HCT116 (cell line): Measurements from ENCODE around the gene CAB39. TPM values are rescaled to one million over a fixed set of nuclear protein-coding genes. Genes with fewer than 3 reads are reported as not detected.

Experiments
- ATAC-seq: fragments of 200-7000 bp; cut with Tn5 transposase; 2 replicates; pipeline ENCODE4 v1.9.1; 2020; ENCODE audit warnings: mild to moderate bottlenecking, moderate library complexity
- BruUV-seq: library from RNA; stranded (reverse); fragments of 400-500 nt; replicated peaks from 2 replicates; lab custom pipeline; 2021; lab: Mats Ljungman, UMichigan
- CTCF ChIA-PET: fragments of 300-600 bp; sonication (Branson Sonifier 250); formaldehyde crosslinking; loops from one replicate; lab custom pipeline; 2021; ENCODE audit warnings: antibody characterized with exemption; lab: Charles Lee
- POLR2A ChIA-PET: fragments of 300-600, 350-600 bp; sonication (Branson Sonifier 250); formaldehyde crosslinking; loops from one replicate; lab custom pipeline; 2021; ENCODE audit warnings: antibody characterized with exemption; lab: Charles Lee
- RAD21 ChIA-PET, 2 experiments: fragments of 300-600 bp; sonication (Branson Sonifier 250); formaldehyde crosslinking; loops; one replicate each; lab custom pipeline; 2023; ENCODE audit warnings: low total read pairs in 2 of 2; ENCODE audit not compliant: uncharacterized antibody in 2 of 2, unreplicated experiment in 2 of 2, low non-redundant PET in 1 of 2; lab: Charles Lee
- DNase-seq: peaks from one replicate; pipeline ENCODE4 v3.0.0-alpha.2; 2010; ENCODE audit warnings: low read depth, low spot score
- H2AFZ ChIP-seq: fragments of 200-600 bp; shearing (Covaris generic), sonication (generic); 2 replicates; pipeline ENCODE4 v1.6.1; 2017; ENCODE audit warnings: low read depth, mixed run types, mixed read lengths, antibody characterized with exemption, low read length; ENCODE audit not compliant: poor library complexity, severe bottlenecking
- H3K27ac ChIP-seq: 2 replicates; pipeline ENCODE4 v1.5.1; 2012; ENCODE audit warnings: low read depth, low read length
- H3K27me3 ChIP-seq: fragments of 200-600 bp; sonication (generic); 2 replicates; pipeline ENCODE4 v1.6.1; 2016; ENCODE audit warnings: mixed run types, low read length, mixed read lengths; ENCODE audit not compliant: insufficient read depth
- H3K36me3 ChIP-seq, 2 experiments: fragments of 200-500 bp in 1 of 2; fragments of 200-600 bp in 1 of 2; sonication (Bioruptor generic) in 1 of 2; sonication (generic) in 1 of 2; 2 replicates each; pipeline versions ENCODE4 v1.5.1 to v1.6.1; 2014 to 2016; ENCODE audit warnings: low read length in 2 of 2, inconsistent platforms in 1 of 2, mixed read lengths in 1 of 2, mixed run types in 1 of 2; ENCODE audit not compliant: insufficient read depth in 2 of 2, control insufficient read depth in 1 of 2
- H3K4me1 ChIP-seq, 2 experiments: fragments of 200-600 bp in 1 of 2; sonication (generic) in 1 of 2; 2 replicates each; pipeline versions ENCODE4 v1.5.1 to v1.6.1; 2012 to 2017; ENCODE audit warnings: low read length in 2 of 2, inconsistent platforms in 1 of 2, mild to moderate bottlenecking in 1 of 2, mixed read lengths in 1 of 2, mixed run types in 1 of 2, moderate library complexity in 1 of 2; ENCODE audit not compliant: insufficient read depth in 2 of 2, control insufficient read depth in 1 of 2
- H3K4me2 ChIP-seq: fragments of 200-600 bp; sonication (generic); 2 replicates; pipeline ENCODE4 v1.6.1; 2017; ENCODE audit warnings: mixed run types, low read length, mixed read lengths
- H3K4me3 ChIP-seq, 2 experiments: fragments of 200-600 bp in 1 of 2; sonication (generic) in 1 of 2; replicated peaks in 1 of 2; 2 replicates each; pipeline ENCODE4 v1.5.1; 2011 to 2016; ENCODE audit warnings: low read length in 2 of 2, control low read depth in 1 of 2, low read depth in 1 of 2, mild to moderate bottlenecking in 1 of 2, mixed read lengths in 1 of 2, mixed run types in 1 of 2
- H3K79me2 ChIP-seq: fragments of 200-600 bp; sonication (generic); 2 replicates; pipeline ENCODE4 v1.6.1; 2017; ENCODE audit warnings: mild to moderate bottlenecking, mixed run types, low read length, moderate library complexity, mixed read lengths; ENCODE audit not compliant: insufficient read depth
- H3K9ac ChIP-seq: fragments of 200-600 bp; sonication (generic); 2 replicates; pipeline ENCODE4 v1.6.1; 2016; ENCODE audit warnings: low read length, mixed read lengths
- H3K9me2 ChIP-seq: fragments of 200-600 bp; sonication (generic), shearing (Covaris generic); 2 replicates; pipeline ENCODE4 v1.6.1; 2017; ENCODE audit warnings: mixed run types, mild to moderate bottlenecking, moderate library complexity; ENCODE audit not compliant: insufficient read depth
- H3K9me3 ChIP-seq, 2 experiments: fragments of 200-500 bp in 1 of 2; fragments of 200-600 bp in 1 of 2; sonication (Bioruptor generic) in 1 of 2; sonication (generic) in 1 of 2; 2 replicates each; pipeline ENCODE4 v1.6.1; 2014 to 2017; ENCODE audit warnings: low read length in 2 of 2, mixed read lengths in 2 of 2, inconsistent platforms in 1 of 2, low read depth in 1 of 2, mild to moderate bottlenecking in 1 of 2, mixed run types in 1 of 2, moderate library complexity in 1 of 2; ENCODE audit not compliant: control insufficient read depth in 1 of 2, insufficient read depth in 1 of 2
- H4K20me1 ChIP-seq: fragments of 200-600 bp; sonication (generic), shearing (Covaris generic); 2 replicates; pipeline ENCODE4 v1.6.1; 2017; ENCODE audit warnings: mixed run types, mild to moderate bottlenecking, moderate library complexity; ENCODE audit not compliant: insufficient read depth
- CBX3 ChIP-seq: IDR thresholded peaks from 2 replicates; pipeline ENCODE4 v1.6.1; 2012; ENCODE audit warnings: low read depth
- CTCF ChIP-seq, 3 experiments: fragments of 200-600 bp in 1 of 3; sonication (generic) in 1 of 3; IDR thresholded peaks in 2 of 3; conservative IDR thresholded peaks in 1 of 3; 2 replicates each; pipeline ENCODE4 v1.5.1; 2012 to 2017; ENCODE audit warnings: low read depth in 2 of 3, low read length in 2 of 3, antibody characterized with exemption in 1 of 3, borderline replicate concordance in 1 of 3, control low read depth in 1 of 3, mild to moderate bottlenecking in 1 of 3, mixed read lengths in 1 of 3, mixed run types in 1 of 3, moderate library complexity in 1 of 3; ENCODE audit not compliant: insufficient read depth in 1 of 3
- EZH2 ChIP-seq: fragments of 200-600 bp; sonication (generic); IDR thresholded peaks from 2 replicates; pipeline ENCODE4 v1.6.1; 2017; ENCODE audit warnings: antibody characterized with exemption, mixed run types
- EZH2phosphoT487 ChIP-seq: fragments of 200-600 bp; IDR thresholded peaks from 2 replicates; pipeline ENCODE4 v1.6.1; 2018; ENCODE audit warnings: antibody characterized with exemption, borderline replicate concordance
- JUND ChIP-seq: IDR thresholded peaks from 2 replicates; pipeline ENCODE4 v1.6.1; 2012
- POLR2A ChIP-seq: IDR thresholded peaks from 2 replicates; pipeline ENCODE4 v1.7.0; 2011; ENCODE audit warnings: borderline replicate concordance; ENCODE audit not compliant: insufficient read depth, insufficient read length; ENCODE audit errors: extremely low read depth
- POLR2AphosphoS5 ChIP-seq: IDR thresholded peaks from 2 replicates; pipeline ENCODE4 v1.6.1; 2011; ENCODE audit warnings: mild to moderate bottlenecking, low read depth, low read length, moderate library complexity
- RAD21 ChIP-seq: IDR thresholded peaks from 2 replicates; pipeline ENCODE4 v1.6.1; 2012; ENCODE audit warnings: low read depth, mild to moderate bottlenecking
- SIN3A ChIP-seq: IDR thresholded peaks from 2 replicates; pipeline ENCODE4 v1.6.1; 2012; ENCODE audit warnings: low read depth
- SP1 ChIP-seq: IDR thresholded peaks from 2 replicates; pipeline ENCODE4 v1.6.1; 2012; ENCODE audit warnings: low read depth
- SRF ChIP-seq: IDR thresholded peaks from 2 replicates; pipeline ENCODE4 v1.6.1; 2012; ENCODE audit warnings: low read depth
- YY1 ChIP-seq: IDR thresholded peaks from 2 replicates; pipeline ENCODE4 v1.6.1; 2011; ENCODE audit warnings: low read length, low read depth, moderate library complexity, mild to moderate bottlenecking; ENCODE audit not compliant: insufficient replicate concordance; ENCODE audit errors: extremely low read depth
- ZBTB33 ChIP-seq: IDR thresholded peaks from 2 replicates; pipeline ENCODE4 v1.6.1; 2011; ENCODE audit warnings: mild to moderate bottlenecking, low read length, moderate library complexity; ENCODE audit not compliant: insufficient replicate concordance; ENCODE audit errors: extremely low read depth
- ZFX ChIP-seq: fragments of 450-650 bp; IDR thresholded peaks from 2 replicates; pipeline ENCODE4 v1.6.1; 2017
- intact Hi-C: fragments of 100-400 bp; cut with micrococcal nuclease; formaldehyde crosslinking; loops from 2 replicates; pipeline ENCODE4 v1.10.0; 2022
- total RNA-seq: library from RNA; stranded (reverse); gene quantifications from one replicate; pipeline ENCODE4 v1.2.1, GENCODE V29; 2021; ENCODE audit not compliant: unreplicated experiment

The CAB39 gene
- total RNA-seq, 1 experiment from 2014 or later, result 63.6 TPM

- Histone ChIP-seq H3K79me2 (peaks cover 95% of the 10 kb centered on the region), H3K9me2 (no peaks in the 10 kb centered on the region), H3K9ac (no peak overlapping the region), H3K4me3 (no peak overlapping the region), H3K9me3 (no peaks in the 10 kb centered on the region), H3K4me2 (no peak overlapping the region), H4K20me1 (peaks cover 4% of the 10 kb centered on the region; the same call in 1 of the 2 replicates), H3K27me3 (no peaks in the 10 kb centered on the region), H2AFZ (no peak overlapping the region), H3K4me1 (peaks cover 0 to 11% of the 10 kb centered on the region in 2 experiments; a peak in 2 of 4 replicates), H3K27ac (no peak overlapping the region), H3K36me3 (no peaks in the 10 kb centered on the region)
- BruUV-seq, result no TSS peak
- CTCF ChIA-PET, result no interaction called here
- POLR2A ChIA-PET, result no interaction called here
- intact Hi-C loops, result no loop called here
- RAD21 ChIA-PET, result no interaction called here
- TF ChIP-seq CBX3, result no peak
- no peak for TF ChIP-seq EZH2
- no peak for TF ChIP-seq SIN3A
- TF ChIP-seq POLR2A, result no peak
- no peak for TF ChIP-seq CTCF (IDR thresholded peaks at IDR 0.05 in 2 of 3, conservative IDR thresholded peaks at IDR 0.05 in 1 of 3; ENCODE audit: borderline replicate concordance in 1 of 3, insufficient read depth in 1 of 3, low read depth in 2 of 3, low read length in 2 of 3)
- no peak for TF ChIP-seq YY1
- TF ChIP-seq SRF, result no peak
- no peak for TF ChIP-seq SP1
- TF ChIP-seq ZFX, result no peak
- no peak for TF ChIP-seq RAD21
- TF ChIP-seq JUND, result no peak
- TF ChIP-seq EZH2phosphoT487, result no peak
- TF ChIP-seq ZBTB33, result no peak
- no peak for TF ChIP-seq POLR2AphosphoS5
- no peak for DNase-seq
- no peak for ATAC-seq
These were observed 38.4 kb downstream of the CAB39 start for GRCh38 chr2:230751062-230751461.
